Left hindlimb (tissue), 1 donor: ENCODE measurements around the gene SSR4.
"Not testable (repeated sequence)": the region's sequence is repeated elsewhere in the genome, so short reads cannot be mapped to it uniquely, and the experiment has no call there.

Source experiments
- DNase-seq: peaks from one replicate; pipeline ENCODE4 v3.0.0-alpha.2; 2018

SSR4 gene

DNA sequence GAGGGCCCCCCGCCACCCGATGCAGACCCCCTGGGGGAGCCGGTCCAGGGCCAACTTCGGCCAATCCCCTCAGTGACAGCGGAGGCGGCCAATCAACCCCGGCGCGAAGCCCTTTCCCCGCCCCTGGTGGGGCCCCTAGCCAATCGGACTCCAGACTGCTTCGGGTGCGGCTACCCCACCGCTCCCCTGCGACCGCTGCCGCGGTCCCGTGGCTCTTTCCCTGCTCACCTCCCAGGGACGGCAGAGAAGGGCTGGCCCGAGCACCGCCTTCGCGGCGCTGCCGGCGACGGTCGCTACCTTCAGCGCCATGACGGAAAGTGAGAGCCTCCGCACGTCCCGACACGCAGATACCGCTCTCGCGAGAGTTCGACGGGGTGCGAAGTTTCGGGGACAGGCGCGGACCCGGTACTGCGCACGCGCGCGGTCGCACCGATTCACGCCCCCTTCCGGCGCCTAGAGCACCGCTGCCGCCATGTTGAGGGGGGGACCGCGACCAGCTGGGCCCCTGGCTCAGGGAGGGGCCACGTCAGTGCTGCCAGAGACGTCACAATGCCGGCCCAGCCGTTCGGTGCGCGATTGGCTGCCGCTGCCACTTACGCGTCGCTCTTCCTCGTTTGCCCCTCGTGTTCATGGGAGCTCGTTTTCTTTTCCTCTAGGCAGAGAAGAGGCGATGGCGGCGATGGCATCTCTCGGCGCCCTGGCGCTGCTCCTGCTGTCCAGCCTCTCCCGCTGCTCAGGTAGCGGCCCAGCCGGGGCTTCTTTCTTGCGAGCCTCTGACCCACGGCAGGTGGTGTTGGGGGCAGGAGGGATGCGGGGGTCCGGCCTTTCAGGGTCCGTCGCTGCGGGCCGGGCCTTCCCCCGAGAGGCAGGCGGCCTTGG lies at the start of gene SSR4, which contains the start of gene IDH3G:
TSS of gene SSR4 (plus strand) at position 651 of the 879 bp plus-strand sequence. CDS start at position 671, 20 bp downstream.
TSS of gene IDH3G (minus strand) at position 358 of the 879 bp plus-strand sequence. CDS start at position 309, 49 bp downstream.
- DNase-seq, result peak; percentile 96

GRCh38 chrX:153745067-153745433 lies 49.4 kb upstream of the SSR4 start:
- DNase-seq, result not testable (repeated sequence)

GRCh38 chrX:153746359-153746758 lies 48.1 kb upstream of the SSR4 start:
- no peak for DNase-seq

- not testable (repeated sequence) for DNase-seq
Measured at GRCh38 chrX:153746991-153747390, 47.5 kb upstream of the SSR4 start.

DNA sequence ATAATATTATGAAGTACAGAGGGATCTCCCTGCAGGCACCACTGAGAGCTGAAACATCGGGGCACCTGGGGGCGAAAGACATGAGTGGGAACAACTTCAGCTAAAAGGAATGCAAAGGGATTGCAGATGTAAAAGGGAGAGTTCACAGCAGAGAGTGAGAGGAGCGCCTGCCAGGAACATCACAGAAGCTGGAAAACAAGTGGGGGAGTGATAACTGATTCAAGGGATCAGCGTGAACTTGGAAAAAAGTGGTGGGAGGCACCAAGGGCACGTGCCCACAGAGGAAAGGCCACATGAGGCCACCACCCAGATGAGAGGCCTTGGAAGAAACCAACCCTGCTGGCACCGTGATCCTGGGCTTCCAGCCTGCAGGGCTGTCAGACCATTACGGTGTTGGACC lies 45.5 kb upstream of the SSR4 start:
- not testable (repeated sequence) for DNase-seq

GRCh38 chrX:153750127-153750774 lies 44.2 kb upstream of the SSR4 start:
- no peak for DNase-seq

GRCh38 chrX:153755136-153755535 lies 39.3 kb upstream of the SSR4 start:
- no peak for DNase-seq

DNA sequence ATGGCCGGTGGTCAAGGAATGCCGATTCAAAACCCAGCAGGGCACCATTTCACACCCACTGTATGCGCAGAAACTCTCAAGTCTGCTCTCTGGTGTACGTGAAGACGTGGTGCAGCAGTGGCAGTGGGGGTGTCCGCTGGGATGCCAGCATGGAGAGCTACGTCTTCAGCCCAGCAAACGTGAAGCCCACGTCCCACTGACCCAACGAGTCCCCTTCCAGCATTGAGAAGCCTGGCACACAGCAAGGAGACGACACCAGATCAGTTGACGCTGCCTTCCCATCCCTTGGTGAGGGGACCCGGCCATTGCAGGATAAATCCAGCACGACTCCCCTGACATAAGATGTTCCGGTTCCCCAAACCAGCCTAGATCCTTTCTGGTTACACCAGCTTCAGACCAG lies 32.6 kb upstream of the SSR4 start:
- DNase-seq, result no peak

DNA sequence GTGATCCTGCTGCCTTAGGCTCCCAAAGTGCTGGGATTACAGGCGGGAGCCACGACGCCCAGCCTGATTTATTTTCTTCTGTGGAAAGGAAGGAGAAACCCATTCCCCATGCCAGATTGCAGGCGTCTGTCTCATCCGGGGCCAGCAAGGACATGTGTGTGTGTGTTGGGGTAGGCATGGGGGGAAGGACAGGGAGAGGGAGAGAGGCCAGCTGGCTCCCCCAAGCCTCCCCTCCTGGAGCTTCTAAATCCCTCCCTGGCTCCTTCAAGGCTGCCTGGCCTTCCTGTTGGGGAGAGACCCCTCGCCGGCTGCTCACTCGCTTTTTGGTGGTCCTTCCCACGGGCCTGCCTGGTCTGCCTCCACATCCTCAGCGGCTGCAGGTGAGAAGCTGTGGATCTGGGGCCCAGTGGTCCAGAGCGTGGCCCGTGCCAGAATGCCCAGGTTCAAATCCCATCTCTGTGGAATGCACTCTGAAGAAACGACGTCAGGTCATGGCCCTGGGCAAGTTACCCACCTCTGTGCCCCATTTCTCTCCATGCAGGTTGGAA lies 31.8 kb upstream of the SSR4 start:
- no peak for DNase-seq

DNA sequence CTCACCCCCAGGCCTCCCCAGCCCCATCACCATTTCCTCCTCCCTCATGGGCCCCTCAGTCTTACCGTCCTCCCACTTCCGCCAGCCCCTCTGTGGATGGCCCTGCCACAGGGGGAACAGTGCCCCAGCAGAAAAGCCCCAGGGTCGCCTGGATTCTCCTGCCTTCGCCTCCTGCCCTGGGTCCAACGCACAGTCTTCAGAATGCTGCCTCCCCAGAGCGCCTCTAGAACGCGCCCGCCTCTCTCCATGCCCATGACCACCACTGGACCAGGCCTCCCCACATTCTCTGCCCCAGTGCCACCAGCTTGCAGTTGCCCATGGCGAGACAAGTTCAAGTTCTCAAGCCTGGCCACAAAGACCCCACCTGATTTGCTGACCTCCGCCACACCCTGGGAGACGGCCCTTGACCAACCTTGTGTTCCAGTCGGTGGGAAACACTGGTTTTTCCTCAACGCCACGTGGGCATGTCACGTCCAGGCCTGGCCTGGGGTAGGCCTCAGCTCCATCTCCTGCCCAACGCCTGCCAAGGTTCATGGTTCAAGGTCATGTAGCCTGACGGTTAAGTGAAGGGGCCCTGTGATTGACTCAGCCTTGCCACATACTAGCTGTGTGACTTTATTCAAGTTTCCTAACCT lies 31.1 kb upstream of the SSR4 start:
- no peak for DNase-seq

GRCh38 chrX:153763989-153764755 lies 30.3 kb upstream of the SSR4 start, which contains the start of gene PLXNB3:
TSS of gene PLXNB3 (plus strand) at chrX:153764249. CDS start at chrX:153765536, 1,287 bp downstream.
- no peak for DNase-seq

GRCh38 chrX:153764786-153765137 lies 29.7 kb upstream of the SSR4 start:
- no peak for DNase-seq

DNA sequence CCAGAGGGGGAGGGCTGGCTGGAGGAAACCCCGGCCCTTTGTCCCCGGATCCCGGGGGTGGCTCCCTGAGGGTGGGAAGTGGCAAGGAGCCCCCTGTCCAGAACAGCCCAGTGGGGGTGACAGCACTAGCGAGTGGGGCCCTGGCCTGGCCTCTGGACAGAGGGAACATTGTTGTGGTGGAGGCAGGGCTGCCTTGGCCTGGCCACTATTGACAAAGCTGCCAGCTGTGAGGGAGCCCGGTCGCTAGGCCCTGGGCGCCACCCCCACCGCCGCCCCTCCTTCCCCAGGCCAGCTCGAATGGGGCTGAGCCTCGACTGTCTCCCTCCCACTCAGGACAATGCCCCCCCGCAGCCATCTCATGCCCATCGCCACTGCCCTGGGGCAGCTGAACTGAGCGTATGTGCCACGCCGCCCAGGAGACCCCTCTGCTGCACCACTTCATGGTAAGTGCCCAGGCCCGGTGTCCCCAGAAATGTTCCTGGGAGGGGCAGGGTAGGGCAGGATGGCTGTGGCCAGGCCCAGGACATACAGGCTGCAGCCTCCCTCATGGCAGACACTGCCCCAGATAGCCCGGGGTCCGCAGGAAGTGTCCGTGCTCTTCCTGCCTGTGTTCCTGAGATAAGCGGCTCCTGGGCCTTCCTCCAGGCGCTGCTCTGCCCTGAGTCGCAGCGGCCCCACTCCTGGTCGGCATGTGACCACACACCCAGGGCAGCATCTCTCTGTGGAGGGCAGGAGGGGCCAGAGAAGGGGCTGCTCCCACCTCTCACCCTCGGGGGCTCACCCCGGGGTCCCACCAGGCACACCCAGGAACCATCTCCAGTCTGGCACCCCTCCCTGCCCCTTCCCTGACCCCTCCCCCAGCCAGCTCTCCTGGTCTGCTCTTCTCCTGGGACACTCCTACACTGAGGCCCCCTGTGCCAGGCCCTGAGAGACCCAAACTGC lies 29.1 kb upstream of the SSR4 start:
- no peak for DNase-seq

DNA sequence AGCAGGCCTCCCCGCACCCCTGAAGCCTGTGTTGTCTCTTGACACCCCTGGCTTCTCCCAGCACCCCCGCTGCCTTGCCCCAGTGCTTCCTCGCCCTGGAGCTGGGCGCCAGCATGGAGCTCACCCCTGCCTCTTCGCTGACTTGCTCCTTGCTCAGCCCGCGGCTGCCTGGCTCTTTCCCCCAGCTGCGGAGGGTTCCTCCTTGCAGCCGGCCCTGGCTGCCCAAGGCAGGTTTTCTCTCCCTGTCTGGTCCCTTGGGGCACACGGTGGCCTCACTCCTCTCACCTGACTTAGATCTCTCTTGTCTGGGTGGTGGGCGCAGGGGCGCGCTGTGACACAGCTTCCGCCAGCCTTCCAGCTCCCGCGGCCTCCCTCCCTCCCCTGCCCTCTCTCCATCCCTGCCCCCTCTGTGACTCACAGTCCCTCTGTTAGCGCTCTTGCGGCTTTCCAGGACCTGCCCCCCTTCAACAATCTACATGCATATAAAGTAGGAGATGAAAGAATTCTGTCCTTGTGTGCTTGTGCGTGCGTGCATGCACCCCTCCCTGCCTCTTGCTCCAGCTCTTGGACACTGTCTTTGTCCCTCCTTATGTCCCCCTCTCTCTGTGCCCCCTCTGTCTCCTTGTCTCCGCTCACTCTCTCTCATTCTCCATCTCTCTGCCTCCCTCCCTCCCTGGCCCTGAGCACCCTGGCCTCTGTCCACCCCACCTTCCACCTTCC lies 28.2 kb upstream of the SSR4 start:
- no peak for DNase-seq

DNA sequence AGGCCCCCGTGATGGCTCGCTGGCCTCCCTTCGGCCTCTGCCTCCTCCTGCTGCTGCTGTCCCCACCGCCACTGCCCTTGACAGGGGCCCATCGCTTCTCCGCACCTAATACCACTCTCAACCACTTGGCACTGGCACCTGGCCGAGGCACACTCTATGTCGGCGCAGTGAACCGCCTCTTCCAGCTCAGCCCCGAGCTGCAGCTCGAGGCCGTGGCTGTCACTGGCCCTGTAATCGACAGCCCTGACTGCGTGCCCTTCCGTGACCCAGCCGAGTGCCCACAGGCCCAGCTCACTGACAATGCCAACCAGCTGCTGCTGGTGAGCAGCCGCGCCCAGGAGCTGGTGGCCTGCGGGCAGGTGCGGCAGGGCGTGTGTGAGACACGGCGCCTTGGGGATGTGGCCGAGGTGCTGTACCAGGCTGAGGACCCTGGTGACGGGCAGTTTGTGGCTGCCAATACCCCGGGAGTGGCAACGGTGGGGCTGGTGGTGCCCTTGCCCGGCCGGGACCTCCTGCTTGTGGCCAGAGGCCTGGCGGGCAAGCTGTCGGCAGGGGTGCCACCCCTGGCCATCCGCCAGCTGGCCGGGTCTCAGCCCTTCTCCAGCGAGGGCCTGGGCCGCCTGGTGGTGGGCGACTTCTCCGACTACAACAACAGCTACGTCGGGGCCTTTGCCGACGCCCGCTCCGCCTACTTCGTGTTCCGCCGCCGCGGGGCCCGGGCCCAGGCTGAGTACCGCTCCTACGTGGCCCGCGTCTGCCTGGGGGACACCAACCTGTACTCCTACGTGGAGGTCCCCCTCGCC lies 27.4 kb upstream of the SSR4 start:
- DNase-seq, result no peak

DNA sequence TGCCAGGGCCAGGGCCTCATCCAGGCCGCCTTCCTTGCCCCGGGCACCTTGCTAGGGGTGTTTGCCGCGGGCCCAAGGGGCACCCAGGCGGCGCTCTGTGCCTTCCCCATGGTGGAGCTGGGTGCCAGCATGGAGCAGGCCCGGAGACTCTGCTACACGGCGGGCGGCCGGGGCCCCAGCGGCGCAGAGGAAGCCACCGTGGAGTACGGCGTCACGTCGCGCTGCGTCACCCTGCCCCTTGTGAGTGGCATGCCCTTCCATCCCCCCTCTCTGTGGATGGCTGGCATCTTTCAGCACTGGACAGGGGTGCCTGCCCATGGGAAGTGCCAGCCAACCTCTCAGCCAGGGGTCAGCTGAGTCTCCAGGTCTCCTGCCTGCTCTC lies 26.8 kb upstream of the SSR4 start:
- no peak for DNase-seq

GRCh38 chrX:153768311-153769157 lies 25.9 kb upstream of the SSR4 start:
- DNase-seq, result no peak

DNA sequence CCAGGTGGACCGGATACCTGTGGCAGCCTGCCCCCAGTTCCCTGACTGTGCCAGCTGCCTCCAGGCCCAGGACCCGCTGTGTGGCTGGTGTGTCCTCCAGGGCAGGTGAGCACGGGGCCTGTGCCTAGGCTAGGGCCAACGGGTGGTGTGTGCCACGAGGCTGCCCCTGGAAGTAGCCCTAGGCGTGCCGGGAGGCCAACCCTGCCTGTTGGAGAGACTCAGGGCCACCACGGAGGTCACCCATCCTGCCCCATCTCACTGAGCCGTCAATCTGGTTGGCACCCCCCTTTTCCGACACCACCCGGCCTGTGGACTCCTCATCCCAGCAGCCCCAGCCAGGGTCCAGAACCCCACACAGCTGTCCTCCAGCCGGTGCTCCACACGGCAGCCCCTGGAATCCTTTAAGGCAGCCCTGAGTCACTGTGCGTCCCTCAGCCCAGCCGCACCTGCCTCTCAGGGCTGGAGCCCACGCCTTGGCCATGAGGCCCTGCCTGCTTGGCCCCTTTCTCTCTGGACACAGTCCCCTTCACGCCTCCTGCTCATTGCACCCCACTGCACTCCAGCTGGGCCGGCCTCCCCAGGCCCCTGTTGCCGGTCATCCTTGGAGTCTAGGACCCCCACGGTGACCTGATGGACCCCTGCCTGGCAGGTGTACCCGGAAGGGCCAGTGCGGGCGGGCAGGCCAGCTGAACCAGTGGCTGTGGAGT lies 25.2 kb upstream of the SSR4 start:
- no peak for DNase-seq
